Stimulated activated CD4-positive, alpha-beta T cell treated with anti-CD3 and anti-CD28 coated beads, TNF-alpha, amount 100 ng/mL, for 4 hours (primary cell): Measurements from ENCODE around the gene HTR3B.
"Not testable (repeated sequence)": the region's sequence is repeated elsewhere in the genome, so short reads cannot be mapped to it uniquely, and the experiment has no call there.

ENCODE experiments used
- DNase-seq, 3 experiments: peaks; one replicate each; pipeline ENCODE4 v3.0.0-alpha.2; 2020; ENCODE audit warnings: low read depth in 3 of 3

The HTR3B gene

GRCh38 chr11:113881856-113882255, 22.7 kb upstream of the HTR3B start:
- no peak for DNase-seq

- DNase-seq = no peak
Observed at GRCh38 chr11:113884361-113884836, 20.2 kb upstream of the HTR3B start.

- DNase-seq = no peak
Observed at GRCh38 chr11:113885897-113886296, 18.7 kb upstream of the HTR3B start.

DNA sequence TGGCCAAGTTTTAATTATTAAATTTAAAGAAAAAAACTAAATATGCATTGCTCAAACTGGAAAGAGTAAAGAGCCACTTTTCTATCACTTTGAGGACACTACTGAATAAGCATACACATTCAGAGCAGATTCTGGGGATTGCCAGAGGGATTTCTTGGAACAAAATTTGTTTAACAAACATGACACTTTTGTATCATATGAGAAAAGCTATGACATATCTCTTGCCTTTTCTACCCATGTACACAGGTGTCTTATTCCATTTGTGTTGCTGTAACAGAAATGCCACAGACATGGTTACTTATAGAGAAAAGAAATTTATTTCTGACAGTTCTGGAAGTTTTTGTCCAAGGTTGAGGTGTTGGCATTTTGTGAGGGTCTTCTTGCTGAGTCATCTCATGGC, 15.7 kb upstream of the HTR3B start:
- no peak for DNase-seq

DNA sequence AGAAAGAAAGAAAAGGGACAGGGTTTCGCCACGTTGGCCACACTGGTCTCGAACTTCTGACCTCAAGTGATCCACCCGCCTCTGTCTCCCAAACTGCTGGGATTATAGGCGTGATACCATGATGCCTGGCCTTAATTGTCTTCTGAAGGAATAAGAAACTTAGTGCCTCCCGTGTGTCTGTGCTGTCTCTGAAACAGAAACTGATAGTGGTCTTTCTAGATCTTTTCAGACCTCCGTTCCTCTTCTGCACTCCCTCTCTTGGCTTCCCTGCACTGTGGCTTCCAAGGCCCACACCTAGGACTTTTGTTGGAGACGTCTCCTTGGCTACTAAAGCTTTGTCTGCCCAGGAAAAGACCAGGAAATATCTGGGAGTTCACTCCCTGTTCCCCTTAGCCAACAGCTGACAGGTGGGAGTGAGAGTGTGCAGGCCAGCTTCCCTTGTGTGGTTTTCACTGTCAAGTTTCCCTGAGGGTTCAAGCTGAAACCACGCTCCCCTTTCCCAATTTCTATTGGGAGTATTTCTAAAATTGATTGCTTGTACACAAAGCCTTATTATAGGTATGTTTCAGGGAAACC, 10.1 kb upstream of the HTR3B start:
- no peak for DNase-seq

DNA sequence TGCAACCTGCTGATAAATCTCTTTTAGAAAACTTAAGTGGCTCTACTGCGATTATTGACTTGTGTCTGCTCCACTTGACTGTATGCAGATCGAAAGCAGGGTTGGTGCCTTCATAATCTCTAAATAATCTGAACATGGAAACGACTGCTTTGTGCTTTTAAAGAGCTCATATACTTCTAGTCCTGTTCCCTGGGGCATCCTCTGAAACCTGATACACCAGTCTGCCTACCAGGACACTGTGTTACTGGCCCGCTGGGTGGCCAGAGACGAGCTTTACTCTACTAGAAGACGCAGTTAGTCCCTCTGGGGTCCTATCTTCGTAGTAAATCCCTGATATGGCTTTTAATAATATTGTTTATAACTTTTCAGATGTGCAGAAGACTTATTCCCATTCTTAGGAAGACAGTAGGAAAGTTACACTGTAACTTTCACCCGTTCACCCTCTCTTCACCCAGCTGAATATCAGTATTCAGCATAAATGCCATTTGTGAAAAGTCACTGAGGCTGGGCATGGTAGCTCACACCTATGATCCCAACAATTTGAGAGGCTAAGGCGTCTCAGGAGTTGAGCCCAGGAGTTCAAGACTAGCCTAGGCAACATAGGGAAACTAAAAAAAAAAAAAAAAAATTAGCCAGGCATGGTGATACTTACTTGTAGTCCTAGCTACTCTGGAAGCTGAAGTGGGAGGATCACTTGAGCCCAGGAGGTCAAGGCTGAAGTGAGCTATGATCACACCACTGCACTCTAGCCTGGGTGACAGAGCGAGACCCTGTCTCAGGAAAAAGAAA, 9.0 kb upstream of the HTR3B start:
- DNase-seq = no peak

DNA sequence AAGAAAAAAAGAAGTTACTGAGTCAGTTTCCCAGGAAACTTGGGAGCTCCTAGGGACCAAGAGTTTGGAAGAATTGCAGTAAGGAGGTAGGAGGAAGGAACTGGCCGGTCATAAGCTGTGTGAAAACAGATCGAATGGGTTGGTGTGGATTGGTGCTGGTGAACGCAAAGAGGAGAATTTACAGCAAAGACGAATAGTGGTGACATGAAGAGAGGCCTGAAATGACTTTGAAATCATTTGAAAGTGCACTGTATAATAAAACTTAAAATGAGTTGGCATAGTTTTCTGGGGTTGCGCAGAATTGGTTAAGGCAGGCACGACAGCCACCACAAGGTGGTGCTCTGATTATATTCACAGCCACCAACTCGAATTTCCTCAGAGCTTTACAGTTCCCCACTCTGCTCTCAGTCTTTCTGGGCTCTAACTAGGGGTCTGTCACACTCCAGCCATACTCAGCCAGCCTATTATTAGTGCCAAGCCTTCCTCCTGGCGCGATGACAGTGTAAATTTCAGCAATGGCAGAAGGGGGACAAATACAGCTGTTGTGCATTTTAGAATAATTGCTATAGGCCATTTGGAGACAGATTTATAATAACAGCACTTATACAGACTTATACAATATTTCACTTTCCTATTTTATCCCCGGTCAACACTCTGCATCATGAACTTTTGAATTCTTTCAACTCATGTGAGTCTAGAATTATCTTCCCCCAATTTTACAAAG, 8.3 kb upstream of the HTR3B start:
- no peak for DNase-seq

DNA sequence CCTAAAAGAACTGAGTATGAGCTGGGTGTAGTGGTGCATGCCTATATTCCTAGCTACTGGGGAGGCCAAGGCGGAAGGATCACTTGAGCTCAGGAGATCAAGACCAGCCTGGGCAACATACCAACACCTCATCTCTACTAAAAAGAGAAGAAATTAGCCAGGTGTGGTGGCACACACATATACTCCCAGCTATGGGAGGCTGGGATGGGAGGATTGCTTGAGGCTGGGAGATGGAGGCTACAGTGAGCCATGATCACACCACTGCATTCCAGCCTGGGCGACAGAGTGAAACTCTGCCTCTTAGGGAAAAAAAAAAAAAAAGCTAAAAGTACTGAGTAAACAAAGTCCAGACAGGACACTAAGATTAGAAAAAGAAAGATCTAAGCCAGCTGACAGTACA, 3.5 kb upstream of the HTR3B start:
- DNase-seq = no peak

DNA sequence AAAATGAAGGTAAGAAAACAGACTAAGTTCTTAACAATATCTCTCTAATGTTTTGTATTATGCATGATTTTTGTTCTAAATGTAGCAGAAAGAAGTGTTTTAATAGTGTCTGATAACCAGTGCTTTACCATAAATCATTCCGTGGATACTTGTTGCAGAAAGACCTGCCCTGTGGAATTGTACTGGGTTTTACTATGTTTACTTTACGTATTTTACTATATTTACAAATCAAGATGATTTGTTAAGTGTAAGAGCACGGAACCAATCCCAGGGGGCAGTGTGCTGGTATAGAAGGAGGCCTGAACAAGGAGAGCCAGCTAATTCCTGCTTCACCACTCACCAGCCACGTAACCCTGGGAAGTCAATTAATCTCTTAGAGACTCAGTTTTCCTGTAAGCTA, 1.4 kb downstream of the HTR3B start:
- no peak for DNase-seq

- no peak for DNase-seq
Observed at GRCh38 chr11:113906516-113906915, 1.9 kb downstream of the HTR3B start.

DNA sequence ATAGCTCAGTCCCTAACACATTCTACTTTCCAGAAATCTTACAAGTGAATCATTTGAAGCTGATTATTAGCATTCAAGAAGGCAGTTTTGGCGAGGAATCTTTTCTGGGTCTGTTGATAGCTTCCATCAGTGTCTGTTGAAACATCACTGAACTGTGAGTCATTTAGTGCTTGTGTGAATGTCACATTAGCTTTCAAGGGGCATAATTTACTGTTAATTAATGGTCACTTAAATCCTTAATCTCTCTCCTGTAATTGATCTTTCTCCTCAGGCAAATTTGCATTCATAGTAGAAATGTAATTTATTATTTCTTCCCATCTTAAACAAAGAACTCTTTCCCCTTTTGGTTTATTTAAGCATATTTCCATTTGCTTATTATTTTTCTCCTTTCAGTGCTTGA, 2.6 kb downstream of the HTR3B start:
- DNase-seq = no peak

DNA sequence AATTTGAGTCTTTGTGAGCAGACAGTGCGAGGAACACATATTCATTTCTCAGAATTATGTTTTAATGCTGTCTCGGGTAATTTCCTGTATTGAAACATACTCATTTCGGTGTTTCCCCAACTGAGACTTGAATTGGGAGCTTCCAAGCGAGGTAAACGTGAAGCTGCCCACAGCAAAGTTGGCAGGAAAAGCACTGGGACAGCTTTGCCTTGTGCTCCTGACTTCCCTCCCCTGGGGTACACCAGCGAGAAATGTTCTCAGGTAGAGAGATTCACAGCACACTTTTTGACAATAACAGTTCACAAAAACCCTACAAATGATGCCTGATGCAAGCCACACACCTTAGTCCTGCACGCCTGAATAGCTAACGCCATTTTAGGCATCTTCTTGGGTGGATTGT, 3.1 kb downstream of the HTR3B start:
- no peak for DNase-seq

DNA sequence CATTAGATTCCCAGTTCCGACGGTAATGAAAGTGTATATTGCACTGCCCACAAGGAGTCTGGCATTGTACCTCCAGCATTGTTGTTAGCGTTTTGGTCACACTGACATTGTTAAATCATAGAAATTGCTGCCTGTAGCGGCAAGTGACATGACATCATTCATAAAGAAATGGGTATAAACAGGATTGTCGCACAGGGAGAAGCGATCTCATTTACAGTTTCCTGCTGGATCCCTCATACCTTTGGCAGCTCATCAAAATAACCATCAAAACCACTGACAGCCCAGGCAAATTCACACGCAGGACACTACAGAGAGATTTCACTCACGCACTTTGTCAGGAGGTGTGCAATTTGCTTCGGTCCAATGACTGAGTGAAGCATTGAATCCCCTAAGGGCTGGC, 3.5 kb downstream of the HTR3B start:
- DNase-seq = no peak

GRCh38 chr11:113911491-113911890, 6.9 kb downstream of the HTR3B start:
- not testable (repeated sequence) for DNase-seq

DNA sequence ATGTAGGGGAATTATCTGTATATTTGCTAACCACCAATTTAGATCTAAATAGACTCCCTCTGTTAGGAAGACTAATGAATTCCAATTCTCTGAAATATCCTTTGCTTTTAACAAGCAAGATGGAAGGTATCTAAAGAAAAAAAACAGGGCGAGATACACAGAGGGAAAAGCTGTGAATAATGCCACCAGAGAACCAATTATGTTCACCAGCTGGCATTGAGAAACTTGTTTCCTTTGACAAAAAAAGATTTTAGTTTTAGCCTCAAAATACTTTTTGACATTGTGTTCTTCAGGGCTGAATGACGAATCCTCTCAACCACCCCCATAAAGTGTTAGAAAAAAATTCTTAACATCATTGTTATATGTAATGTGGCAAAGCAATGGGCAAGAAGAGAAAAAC, 19.0 kb downstream of the HTR3B start:
- DNase-seq = no peak

DNA sequence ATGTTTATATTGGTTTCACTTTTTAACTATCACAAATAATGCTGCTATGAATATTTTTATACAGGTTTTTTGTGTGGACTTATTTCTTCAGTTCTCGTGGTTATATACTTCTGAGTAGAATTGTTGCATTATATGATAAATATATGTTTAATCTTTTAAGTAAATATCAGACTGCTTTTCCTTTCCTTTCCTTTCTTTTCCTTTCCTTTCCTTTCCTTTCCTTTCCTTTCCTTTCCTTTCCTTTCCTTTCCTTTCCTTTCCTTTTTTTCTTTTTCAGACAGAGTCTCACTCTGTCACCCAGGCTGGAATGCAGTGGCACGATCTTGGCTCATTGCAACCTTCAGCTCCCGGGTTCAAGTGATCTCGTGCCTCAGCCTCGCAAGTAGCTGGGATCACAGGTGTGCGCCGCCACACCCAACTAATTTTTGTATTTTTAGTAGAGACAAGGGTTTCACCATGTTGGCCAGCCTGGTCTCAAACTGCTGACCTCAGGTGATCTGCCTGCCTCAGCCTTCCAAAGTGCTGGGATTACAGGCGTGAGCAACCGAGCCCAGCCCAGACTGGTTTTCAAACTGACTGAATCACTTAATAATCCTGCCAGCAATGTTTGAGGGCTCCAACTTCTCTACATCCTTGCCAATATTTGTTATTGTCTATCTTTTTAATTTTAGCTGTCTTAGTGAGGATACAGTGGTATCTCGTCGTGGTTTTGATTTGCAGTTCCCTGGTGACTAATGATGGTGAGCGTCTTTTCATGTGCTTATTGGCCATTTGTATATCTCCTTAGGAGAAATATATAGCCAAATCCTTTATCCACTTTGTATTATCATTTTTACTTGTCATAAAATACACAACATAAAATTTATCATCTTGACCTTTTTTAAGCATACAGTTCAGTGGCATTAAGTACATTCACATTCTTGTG, 21.9 kb downstream of the HTR3B start:
- no peak for DNase-seq

DNA sequence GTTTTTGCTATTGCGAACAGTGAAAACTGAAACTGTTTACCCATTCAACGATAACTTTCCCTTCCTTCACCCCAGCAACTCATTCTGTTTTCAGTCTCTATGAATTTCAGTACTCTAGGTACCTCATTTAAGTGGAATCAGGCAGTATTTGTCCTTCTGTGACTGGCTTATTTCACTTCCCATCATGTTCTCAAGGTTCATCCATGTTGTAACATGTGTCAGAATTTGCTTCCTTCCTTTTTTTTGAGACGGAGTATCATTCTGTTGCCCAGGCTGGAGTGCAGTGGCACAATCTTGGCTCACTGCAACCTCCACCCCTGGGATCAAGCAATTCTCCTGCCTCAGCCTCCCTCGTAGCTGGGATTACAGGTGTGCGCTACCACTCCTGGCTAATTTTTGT, 23.7 kb downstream of the HTR3B start:
- no peak for DNase-seq

DNA sequence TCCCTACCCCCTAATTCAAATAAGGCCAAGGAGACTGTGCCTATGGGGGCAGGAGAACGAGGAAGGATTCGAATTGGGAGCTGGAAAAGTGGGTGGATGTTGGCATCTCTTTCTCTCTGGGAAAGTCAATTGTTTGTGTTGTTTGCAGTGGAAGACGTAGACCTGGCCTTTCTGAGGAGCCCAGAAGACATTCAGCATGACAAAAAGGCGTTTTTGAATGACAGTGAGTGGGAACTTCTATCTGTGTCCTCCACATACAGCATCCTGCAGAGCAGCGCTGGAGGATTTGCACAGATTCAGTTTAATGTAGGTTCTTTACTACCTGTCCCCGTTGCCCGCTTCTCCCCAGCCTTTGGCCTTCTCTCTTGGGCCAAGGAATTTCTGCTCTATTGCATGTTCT, 28.2 kb downstream of the HTR3B start:
- DNase-seq = no peak

DNA sequence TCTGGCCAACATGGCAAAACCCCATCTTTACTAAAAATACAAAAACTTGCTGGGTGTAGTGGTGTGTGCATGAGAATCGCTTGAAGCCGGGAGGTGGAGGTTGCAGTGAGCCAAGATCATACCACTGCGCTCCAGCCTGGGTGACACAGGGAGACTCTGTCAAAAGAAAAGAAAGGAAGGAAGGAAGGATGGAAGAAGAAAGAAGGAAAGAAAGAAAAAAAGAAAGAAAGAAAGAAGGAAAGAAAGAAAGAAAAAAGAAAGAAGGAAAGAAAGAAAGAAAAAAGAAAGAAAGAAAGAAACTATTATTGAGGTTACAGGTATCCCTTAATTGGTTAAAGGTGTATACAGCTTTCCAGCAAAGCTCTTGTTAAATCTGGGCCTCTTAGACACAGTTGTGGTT, 29.6 kb downstream of the HTR3B start:
- not testable (repeated sequence) for DNase-seq

DNA sequence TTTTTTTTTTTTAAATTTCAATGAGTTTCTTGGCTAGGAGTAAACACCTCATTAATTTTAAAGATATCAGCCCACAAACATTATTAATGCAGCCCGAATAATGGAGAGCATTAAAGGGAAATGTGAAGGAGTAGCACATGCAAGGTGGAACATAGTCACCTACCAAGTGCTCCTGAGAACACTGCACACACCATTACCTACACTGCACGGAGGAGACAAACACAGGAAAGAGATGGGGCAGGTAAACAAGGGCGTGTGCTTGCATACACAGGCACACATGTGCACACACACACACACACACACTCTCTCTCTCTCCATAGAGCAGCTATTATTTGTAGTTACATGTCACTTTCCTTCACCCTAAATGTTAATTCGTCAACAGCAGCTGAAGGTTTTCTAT, 30.2 kb downstream of the HTR3B start:
- DNase-seq = no peak

GRCh38 chr11:113935858-113936257, 31.3 kb downstream of the HTR3B start:
- DNase-seq = no peak

DNA sequence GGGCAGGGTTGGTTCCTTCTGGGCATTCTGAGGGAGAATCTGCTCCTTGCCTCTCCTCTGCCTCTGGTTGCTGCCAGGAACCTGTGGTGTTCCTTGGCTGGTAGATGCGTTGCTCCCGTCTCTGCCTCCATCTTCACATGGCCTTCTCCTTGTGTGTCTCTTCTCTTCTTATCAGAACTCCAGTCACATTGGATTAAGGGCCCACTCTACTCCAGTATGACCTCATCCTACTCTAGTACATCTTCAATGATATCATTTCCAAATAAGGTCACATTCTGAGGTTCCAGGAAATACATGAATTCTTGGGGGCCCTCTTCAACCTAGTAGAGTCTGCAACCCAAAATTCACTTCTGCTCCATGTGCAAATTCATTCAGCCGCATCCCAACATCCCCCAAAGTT, 33.3 kb downstream of the HTR3B start:
- DNase-seq = no peak
